ENCODE results near the gene MTFR1L. TPM values are rescaled to one million over a fixed set of nuclear protein-coding genes. Genes with fewer than 3 reads are reported as not detected.

MTFR1L gene
- total RNA-seq, 1 experiment from 2014 or later = 32.5 TPM

GRCh38 chr1:25881266-25881665 lies 61.5 kb downstream of the MTFR1L start:
- H3K79me2 ChIP-seq (ENCODE audit: insufficient read depth, low read length) = no peaks in the 10 kb centered on the region
- H3K79me1 ChIP-seq (ENCODE audit: insufficient read depth, low read depth, low read length, poor library complexity, severe bottlenecking) = no peaks in the 10 kb centered on the region
- H3K9me3 ChIP-seq (ENCODE audit: control insufficient read depth, low read depth, low read length) = no peaks in the 10 kb centered on the region
- no peak overlapping the region for H2AK5ac ChIP-seq (ENCODE audit: insufficient read length, low read length)
- no peak overlapping the region for H3K27ac ChIP-seq (ENCODE audit: insufficient read length, low read depth, low read length)
- no peak overlapping the region for H3K18ac ChIP-seq (ENCODE audit: insufficient read length, low read depth, low read length)
- H2BK5ac ChIP-seq (ENCODE audit: insufficient read length, low read length) = no peak overlapping the region
- no peak overlapping the region for H2BK120ac ChIP-seq (ENCODE audit: low read depth, low read length, poor library complexity, severe bottlenecking)
- H3K9ac ChIP-seq (ENCODE audit: extremely low read depth, insufficient read length, low read length) = no peak overlapping the region
- H3K4ac ChIP-seq (ENCODE audit: low read depth, low read length) = no peak overlapping the region
- H3K4me2 ChIP-seq (ENCODE audit: insufficient read depth, insufficient read length, low read length) = no peak overlapping the region
- H4K5ac ChIP-seq (ENCODE audit: insufficient read length, low read depth, low read length) = no peak overlapping the region
- H4K91ac ChIP-seq (ENCODE audit: insufficient read length, low read depth, low read length) = no peak overlapping the region
- Mint-ChIP-seq H3K9me3 (no peaks in the 10 kb centered on the region), H3K27me3 (ENCODE audit: low read depth) (peaks cover 32% of the 10 kb centered on the region), H3K4me1 (peaks cover 5 to 6% of the 10 kb centered on the region in 2 experiments), H3K36me3 (ENCODE audit: insufficient read depth in 1 of 3, low read depth in 3 of 3) (no peaks in the 10 kb centered on the region; a peak in 2 of 7 replicates), H3K4me3 (no peak overlapping the region), H3K27ac (no peak overlapping the region)
- TF ChIP-seq CTCF (conservative IDR thresholded peaks at IDR 0.05) = no peak
- H3T11ph ChIP-seq (ENCODE audit: low read length) = no peak overlapping the region
- peak overlapping the region; percentile 61 for H3K14ac ChIP-seq (ENCODE audit: insufficient read depth, low read length)
- H2BK15ac ChIP-seq (ENCODE audit: low read depth, low read length) = no peak overlapping the region
- no peak overlapping the region for H2BK20ac ChIP-seq (ENCODE audit: low read depth, low read length, poor library complexity, severe bottlenecking)
- H3K27me3 ChIP-seq (ENCODE audit: insufficient read depth, low read length) = no peaks in the 10 kb centered on the region; the same call in 1 of the 2 replicates
- no peak overlapping the region for H3K23ac ChIP-seq (ENCODE audit: insufficient read length, low read depth, low read length)
- no peaks in the 10 kb centered on the region for H4K20me1 ChIP-seq (ENCODE audit: control insufficient read depth, insufficient read depth, insufficient read length)
- no peak overlapping the region for H2AFZ ChIP-seq (ENCODE audit: low read length)
- no CpG with 5 or more reads among the region's 11 CpGs for WGBS (ENCODE audit: extremely low coverage, insufficient read length, low lambda C conversion rate)
- no peak overlapping the region for H2BK12ac ChIP-seq (ENCODE audit: insufficient read length, low read depth, low read length)
- H3K56ac ChIP-seq (ENCODE audit: insufficient read length, low read depth, low read length) = no peak overlapping the region
- no peaks in the 10 kb centered on the region; the same call in 1 of the 2 replicates for H3K4me1 ChIP-seq (ENCODE audit: insufficient read depth, low read length)
- no peak for DNase-seq
- H3K23me2 ChIP-seq (ENCODE audit: insufficient read length, low read depth, low read length, poor library complexity, severe bottlenecking) = no peaks in the 10 kb centered on the region
- no peak overlapping the region for H4K8ac ChIP-seq (replicated peaks; ENCODE audit: insufficient read length, low read depth, low read length)

Other genes starting within 250 kb of the MTFR1L start
- 9.3 and 9.9 TPM in 2 replicates for gene MAN1C1, start 203.2 kb upstream of the MTFR1L start, total RNA-seq (2021)
- 89.0 and 90.9 TPM in 2 replicates for gene SELENON, start 19.8 kb upstream of the MTFR1L start, total RNA-seq (2021)
- gene AUNIP, start 39.5 kb downstream of the MTFR1L start, total RNA-seq (2021) = 22.0 and 22.2 TPM in 2 replicates
- gene PAQR7, start 55.8 kb downstream of the MTFR1L start, total RNA-seq (2021) = 6.0 and 6.3 TPM in 2 replicates
- gene STMN1, start 86.5 kb downstream of the MTFR1L start, total RNA-seq (2021) = 499 and 500 TPM in 2 replicates
- 8.2 and 12.4 TPM in 2 replicates for gene PAFAH2, start 178.1 kb downstream of the MTFR1L start, total RNA-seq (2021)
- 1.0 and 1.1 TPM in 2 replicates for gene EXTL1, start 201.8 kb downstream of the MTFR1L start, total RNA-seq (2021)
- gene SLC30A2, start 226.2 kb downstream of the MTFR1L start, total RNA-seq (2021) = 0.35 TPM in 2 replicates
- gene TRIM63, start 247.7 kb downstream of the MTFR1L start, total RNA-seq (2021) = not detected in 2 replicates